ENCODE data around the gene WDR90.

GRCh38 chr16:683396-684070 lies 34.4 kb downstream of the WDR90 start:
- no peak for TF ChIP-seq EZH2 (IDR thresholded peaks at IDR 0.05)
- no peak for TF ChIP-seq CTCF (IDR thresholded peaks at IDR 0.05)
- TF ChIP-seq EZH2phosphoT487 (IDR thresholded peaks at IDR 0.05), result no peak
